K562 (cell line): ENCODE results near the gene PRAMEF1. TPM values are rescaled to one million over a fixed set of nuclear protein-coding genes. Genes with fewer than 3 reads are reported as not detected.

Experiments
- ATAC-seq: fragments of 200-7000 bp; cut with Tn5 transposase; 3 replicates; pipeline ENCODE4 v1.9.1; 2020; ENCODE audit warnings: moderate library complexity
- BruUV-seq: library from RNA; stranded (reverse); fragments of 400-500 nt; replicated peaks from 2 replicates; lab custom pipeline; 2021; lab: Mats Ljungman, UMichigan
- CTCF ChIA-PET: fragments of 300-600 bp; formaldehyde crosslinking; extraction: SDS; loops from one replicate; lab custom pipeline; 2021; ENCODE audit warnings: low intra/inter-chr PET ratio; lab: Yijun Ruan, JAX
- POLR2A ChIA-PET: fragments of 300-600, 350-650 bp; sonication (Branson Sonifier 250); formaldehyde crosslinking; extraction: SDS; loops from one replicate; lab custom pipeline; 2021; ENCODE audit warnings: antibody characterized with exemption, inconsistent platforms; lab: Yijun Ruan, JAX
- DNase-seq, 4 experiments: peaks; one replicate each; pipeline versions ENCODE4 v3.0.0 to v3.0.0-alpha.2; 2011 to 2018; ENCODE audit warnings: low spot score in 3 of 4, mixed read lengths in 3 of 4; ENCODE audit errors: extremely low read depth in 1 of 4
- FAIRE-seq: peaks from 2 replicates; lab custom pipeline; 2011; peaks lifted over from hg19 to GRCh38; lab: Jason Lieb, UNC
- H2AFZ ChIP-seq: 2 replicates; pipeline ENCODE4 v1.6.0; 2011; ENCODE audit warnings: low read depth, low read length, control low read depth, inconsistent platforms
- H3K27ac ChIP-seq: fragments of 200-600 bp; 3 replicates; pipeline ENCODE4 v1.8.0; 2011; ENCODE audit warnings: low read depth, mild to moderate bottlenecking, control low read depth, inconsistent platforms, low read length, moderate library complexity, mixed read lengths; ENCODE audit errors: extremely low read depth
- H3K27me3 ChIP-seq, 2 experiments: fragments of 300-600 bp in 1 of 2; 2 replicates in 1 of 2; 3 replicates in 1 of 2; pipeline versions ENCODE4 v1.6.0 to v1.8.0; 2011; ENCODE audit warnings: inconsistent platforms in 2 of 2, low read length in 2 of 2, mild to moderate bottlenecking in 1 of 2, mixed read lengths in 1 of 2, moderate library complexity in 1 of 2; ENCODE audit not compliant: control insufficient read depth in 2 of 2, insufficient read depth in 2 of 2
- H3K36me3 ChIP-seq: fragments of 300-600 bp; 3 replicates; pipeline ENCODE4 v1.8.0; 2011; ENCODE audit warnings: mild to moderate bottlenecking, low read length, inconsistent platforms; ENCODE audit not compliant: control insufficient read depth, insufficient read depth
- H3K4me1 ChIP-seq, 2 experiments: fragments of 200-600 bp in 1 of 2; replicated peaks in 1 of 2; 2 replicates in 1 of 2; 3 replicates in 1 of 2; pipeline versions ENCODE4 v1.5.1 to v1.8.0; 2011; ENCODE audit warnings: inconsistent platforms in 2 of 2, low read length in 2 of 2, mild to moderate bottlenecking in 1 of 2, mixed read lengths in 1 of 2, moderate library complexity in 1 of 2; ENCODE audit not compliant: control insufficient read depth in 2 of 2, insufficient read depth in 2 of 2
- H3K4me2 ChIP-seq: 2 replicates; pipeline ENCODE4 v1.6.1; 2011; ENCODE audit warnings: low read length, control low read depth, inconsistent platforms, mixed read lengths; ENCODE audit not compliant: insufficient read depth
- H3K4me3 ChIP-seq: fragments of 200-600 bp; sonication (generic), shearing (Covaris generic); 2 replicates; pipeline ENCODE4 v1.5.1; 2016; ENCODE audit warnings: control low read depth, inconsistent platforms
- H3K79me2 ChIP-seq: fragments of 200-600 bp; 3 replicates; pipeline ENCODE4 v1.8.0; 2011; ENCODE audit warnings: low read length, inconsistent platforms; ENCODE audit not compliant: control insufficient read depth, insufficient read depth
- H3K9ac ChIP-seq, 2 experiments: 2 replicates each; pipeline versions ENCODE4 v1.6.0 to v1.6.1; 2011; ENCODE audit warnings: low read depth in 2 of 2, low read length in 2 of 2, control low read depth in 1 of 2, inconsistent platforms in 1 of 2, mild to moderate bottlenecking in 1 of 2, mixed read lengths in 1 of 2; ENCODE audit not compliant: insufficient read depth in 1 of 2
- H3K9me1 ChIP-seq: one replicate; pipeline ENCODE4 v1.6.0; 2011; ENCODE audit warnings: inconsistent platforms, mild to moderate bottlenecking, low read length, moderate library complexity; ENCODE audit not compliant: control insufficient read depth, insufficient read depth
- H3K9me3 ChIP-seq: replicated peaks from 2 replicates; pipeline ENCODE4 v1.5.1; 2011; ENCODE audit warnings: low read depth, low read length, inconsistent platforms; ENCODE audit not compliant: control insufficient read depth, insufficient read depth
- H4K20me1 ChIP-seq: replicated peaks from 2 replicates; pipeline ENCODE4 v1.6.1; 2011; ENCODE audit warnings: low read length, inconsistent platforms, mixed read lengths; ENCODE audit not compliant: control insufficient read depth, insufficient read depth
- EP300 ChIP-seq: IDR thresholded peaks from 2 replicates; pipeline ENCODE4 v1.6.1; 2012; ENCODE audit warnings: low read length, improper control_type of control experiment
- FOXM1 ChIP-seq, 2 experiments: fragments of 450-650 bp in 1 of 2; sonication (generic) in 1 of 2; formaldehyde crosslinking in 1 of 2; IDR thresholded peaks; 2 replicates each; pipeline versions ENCODE4 v1.6.1 to v1.9.0; 2017 to 2022; ENCODE audit warnings: low read depth in 2 of 2, mild to moderate bottlenecking in 2 of 2, missing genetic modification reagents in 1 of 2, moderate library complexity in 1 of 2
- HDAC2 ChIP-seq: fragments of 450-650 bp; IDR thresholded peaks from 2 replicates; pipeline ENCODE4 v1.6.1; 2016; ENCODE audit warnings: mild to moderate bottlenecking
- HMG20A ChIP-seq: fragments of 450-650 bp; formaldehyde crosslinking; conservative IDR thresholded peaks from 2 replicates; pipeline ENCODE4 v1.4.0; 2020; ENCODE audit warnings: mild to moderate bottlenecking, mixed read lengths
- MAX ChIP-seq: sonication (generic); formaldehyde crosslinking; IDR thresholded peaks from 2 replicates; pipeline ENCODE4 v1.9.0; 2022; ENCODE audit warnings: mild to moderate bottlenecking, missing genetic modification reagents
- MITF ChIP-seq: IDR thresholded peaks from 2 replicates; pipeline ENCODE4 v1.6.1; 2014; ENCODE audit warnings: antibody characterized with exemption
- NCOA2 ChIP-seq, 2 experiments: fragments of 450-650 bp; IDR thresholded peaks; 2 replicates each; pipeline ENCODE4 v1.6.1; 2018; ENCODE audit warnings: mild to moderate bottlenecking in 2 of 2, moderate library complexity in 1 of 2; ENCODE audit not compliant: partially characterized antibody in 2 of 2
- ZNF507 ChIP-seq: conservative IDR thresholded peaks from 2 replicates; pipeline ENCODE4 v1.6.1; 2017; ENCODE audit warnings: missing genetic modification characterization, missing compliant biosample characterization
- ZNF668 ChIP-seq: fragments of 250-450 bp; sonication (Bioruptor Pico); IDR thresholded peaks from 2 replicates; pipeline ENCODE4 v1.8.0; 2022; ENCODE audit warnings: mild to moderate bottlenecking, inconsistent platforms
- ZNF699 ChIP-seq: fragments of 250-450 bp; sonication (Bioruptor Pico); IDR thresholded peaks from 2 replicates; pipeline ENCODE4 v1.8.0; 2021; ENCODE audit warnings: mild to moderate bottlenecking, moderate library complexity; ENCODE audit not compliant: insufficient replicate concordance
- WGBS: fragments of 100-300 bp; shearing (Covaris generic); methylation state at CpG from one replicate; pipeline ENCODE4 v1.1.6; 2016; ENCODE audit warnings: low coverage, mixed read lengths; ENCODE audit not compliant: insufficient coverage; ENCODE audit errors: missing lambda C conversion rate; 5-methylcytosine and 5-hydroxymethylcytosine counted together
- in situ Hi-C: fragments of 300-500 bp; cut with MboI; formaldehyde crosslinking; loops from 4 replicates; pipeline ENCODE4 v1.15.0; 2018; ENCODE audit warnings: inconsistent platforms, mixed read lengths
- intact Hi-C: fragments of 100-400 bp; cut with micrococcal nuclease; formaldehyde crosslinking; loops from 2 replicates; pipeline ENCODE4 v1.14.2; 2022
- polyA plus RNA-seq, 8 experiments: library from polyadenylated mRNA; depleted of rRNA in 4 of 8; stranded (reverse) in 5 of 8; unstranded in 3 of 8; fragments of >200 nt; fragmentation: Nextera tagmentation in 2 of 8; fragmentation: Illumina TruSeq in 1 of 8; extraction: Ambion mirVana in 2 of 8; extraction: Trizol in 1 of 8; gene quantifications; 2 replicates each; pipeline versions ENCODE4 v1.2.1 to v1.2.3, GENCODE V29; 2011 to 2014; ENCODE audit warnings: inconsistent platforms in 1 of 8, missing spikeins in 1 of 8
- total RNA-seq, 7 experiments: library from RNA; depleted of rRNA in 6 of 7; stranded (reverse); fragments of >200 nt in 6 of 7; fragmentation: Illumina TruSeq in 2 of 7; extraction: Trizol in 2 of 7; gene quantifications; 2 replicates each; pipeline versions ENCODE4 v1.2.1 to v1.2.3, GENCODE V29; 2011 to 2021; ENCODE audit warnings: low replicate concordance in 1 of 7

Gene PRAMEF1
- total and polyA plus RNA-seq, 9 of the 15 experiments (the other 6 are each of a cell fraction or from before 2014, with no cell fraction given): not detected

DNA sequence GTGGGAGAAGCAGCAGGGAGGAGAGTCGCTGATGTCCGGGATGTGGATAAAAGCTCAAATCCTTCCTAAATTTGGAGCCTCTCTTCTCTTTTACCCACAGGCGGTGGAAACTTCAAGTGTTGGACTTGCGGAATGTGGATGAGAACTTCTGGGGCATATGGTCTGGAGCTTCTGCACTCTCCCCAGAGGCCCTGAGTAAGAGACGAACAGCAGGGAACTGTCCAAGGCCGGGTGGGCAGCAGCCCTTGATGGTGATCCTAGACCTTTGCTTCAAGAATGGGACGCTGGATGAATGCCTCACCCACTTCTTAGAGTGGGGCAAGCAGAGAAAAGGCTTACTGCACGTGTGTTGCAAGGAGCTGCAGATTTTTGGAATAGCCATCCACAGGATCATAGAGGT lies 15.8 kb upstream of the PRAMEF1 start:
- ChIA-PET CTCF (no interaction called here), POLR2A (interaction anchor here (0.7 to 1.0 kb wide), 2 partner anchors 87 to 666 kb away, joined by 3 read pairs; no protein-coding TSS in a partner anchor)
- in situ Hi-C loops: loop anchor here (10.0 kb wide), 1 partner anchor 461 kb away; no protein-coding TSS in a partner anchor
- BruUV-seq: no TSS peak
- WGBS: under 1% methylated on average over 8 of the region's 8 CpGs
- no peak for ATAC-seq
- Histone ChIP-seq H3K4me2 (no peak overlapping the region), H3K27ac (no peak overlapping the region), H4K20me1 (no peaks in the 10 kb centered on the region), H3K4me3 (no peak overlapping the region), H3K9me3 (no peaks in the 10 kb centered on the region), H2AFZ (no peak overlapping the region), H3K36me3 (no peaks in the 10 kb centered on the region), H3K79me2 (no peaks in the 10 kb centered on the region), H3K9ac (no peak overlapping the region), H3K9me1 (no peaks in the 10 kb centered on the region), H3K27me3 (peaks cover 21 to 61% of the 10 kb centered on the region in 2 experiments; a peak in 4 of 5 replicates), H3K4me1 (no peaks in the 10 kb centered on the region)
- TF ChIP-seq ZNF507 (tag) (no peak), FOXM1 (IDR thresholded peaks at IDR 0.05; ENCODE audit: low read depth) (no peak), FOXM1 (CRISPR knock-in tag; IDR thresholded peaks at IDR 0.05; ENCODE audit: low read depth) (no peak), MITF (no peak), NCOA2 (IDR thresholded peaks at IDR 0.05; ENCODE audit: partially characterized antibody in 2 of 2) (no peak), ZNF699 (no peak), HDAC2 (no peak), MAX (no peak), HMG20A (CRISPR knock-in tag) (no peak), ZNF668 (CRISPR knock-in tag) (no peak), EP300 (no peak)
- intact Hi-C loops: loop anchor here (10.0 kb wide), 3 partner anchors 111 to 651 kb away; no protein-coding TSS in a partner anchor
- no peak for DNase-seq
- no peak for FAIRE-seq
